ENCODE results near the gene CUX1.

Gene CUX1

DNA sequence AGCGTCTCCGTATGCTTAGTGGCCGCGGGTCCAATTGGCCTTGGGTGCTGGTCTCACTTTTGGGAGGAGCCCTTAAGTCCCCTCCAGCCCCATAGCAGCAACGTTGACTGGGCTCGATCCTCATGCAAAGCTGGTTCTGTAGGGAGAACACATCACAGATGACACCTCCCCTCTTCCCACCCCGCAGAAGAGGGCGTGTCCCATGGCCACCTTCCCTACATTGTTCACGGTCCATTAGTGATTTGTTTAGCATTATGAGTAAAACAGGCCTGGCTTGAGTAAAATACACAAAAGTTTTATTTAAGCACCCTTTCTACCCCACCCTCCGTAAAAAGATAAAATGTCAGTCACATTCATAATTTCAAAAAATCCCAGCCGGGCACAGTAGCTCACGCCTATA, 380.2 kb downstream of the CUX1 start:
- no peak for DNase-seq

DNA sequence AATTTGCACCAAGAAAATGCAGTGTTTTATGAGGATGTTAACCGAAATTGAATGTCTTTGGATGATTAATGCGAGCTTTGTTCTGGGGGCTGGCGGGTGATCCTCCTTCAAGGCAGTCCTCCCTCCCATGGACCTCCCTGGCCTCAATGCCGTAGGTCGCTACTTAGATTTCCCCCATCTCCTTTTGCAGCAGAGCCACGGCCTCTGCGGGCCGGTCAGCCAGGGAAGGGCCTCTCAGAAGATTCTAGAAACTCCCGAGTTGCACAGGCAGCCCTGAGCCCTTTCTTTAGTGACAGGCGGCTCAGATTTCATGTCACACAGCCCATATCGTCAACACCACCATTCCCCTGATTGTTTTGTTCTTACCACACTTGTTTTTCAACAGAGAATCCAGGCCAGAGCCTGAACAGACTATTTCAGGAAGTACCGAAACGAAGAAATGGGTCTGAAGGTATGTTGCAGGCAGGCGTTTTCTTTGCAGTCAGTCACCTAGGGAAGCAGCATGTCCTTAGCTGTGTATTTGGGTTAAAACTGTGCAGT, 381.1 kb downstream of the CUX1 start:
- no peak for DNase-seq

DNA sequence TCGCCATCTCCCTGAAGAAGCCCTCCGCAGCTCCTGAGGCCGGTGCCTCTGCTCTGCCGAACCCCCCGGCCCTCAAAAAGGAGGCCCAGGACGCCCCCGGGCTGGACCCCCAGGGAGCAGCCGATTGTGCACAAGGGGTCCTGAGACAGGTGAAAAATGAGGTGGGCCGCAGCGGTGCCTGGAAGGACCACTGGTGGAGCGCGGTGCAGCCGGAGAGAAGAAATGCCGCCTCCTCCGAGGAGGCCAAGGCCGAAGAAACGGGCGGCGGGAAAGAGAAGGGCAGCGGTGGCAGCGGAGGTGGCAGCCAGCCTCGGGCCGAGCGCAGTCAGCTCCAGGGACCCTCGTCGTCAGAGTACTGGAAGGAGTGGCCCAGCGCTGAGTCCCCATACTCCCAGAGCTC, 384.1 kb downstream of the CUX1 start:
- DNase-seq, result no peak

DNA sequence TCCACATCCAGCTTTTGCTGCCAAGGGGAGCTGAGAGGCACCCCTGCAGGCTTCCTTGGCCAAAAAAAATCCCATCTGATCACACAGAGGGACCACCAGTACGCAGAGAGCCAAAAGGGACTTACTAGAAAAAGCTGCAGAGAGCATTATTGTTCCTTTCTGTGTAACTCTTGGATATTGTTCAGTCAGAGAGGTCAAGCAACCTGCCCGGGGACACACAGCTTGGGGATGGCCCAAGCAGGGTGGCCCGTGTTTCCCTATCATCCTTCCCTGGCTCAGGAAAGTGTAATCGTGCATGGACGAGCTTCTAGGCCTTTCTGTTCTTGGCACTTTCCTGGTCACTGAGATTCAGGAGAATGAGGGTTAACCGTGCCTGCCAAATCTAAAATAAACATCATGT, 385.1 kb downstream of the CUX1 start:
- DNase-seq, result no peak

DNA sequence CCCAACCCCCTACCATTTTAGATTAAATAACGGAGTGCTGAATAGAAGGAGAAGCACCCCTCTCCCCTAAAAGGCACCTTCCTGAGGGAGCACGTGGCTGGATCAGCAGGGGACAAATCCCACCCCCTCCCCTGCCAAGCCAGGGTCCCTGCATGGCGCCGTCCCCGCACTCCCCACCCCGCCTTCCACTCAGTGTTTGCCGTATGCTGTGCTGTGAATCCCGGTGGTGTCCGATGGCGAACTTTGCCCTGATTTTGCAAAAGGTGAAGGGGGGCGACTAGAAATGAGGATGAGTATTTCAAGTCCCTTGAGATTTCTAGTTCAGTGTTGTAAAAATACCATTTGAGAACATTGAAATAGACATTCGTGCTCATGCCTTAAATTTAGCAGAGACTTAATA, 385.8 kb downstream of the CUX1 start:
- no peak for DNase-seq

DNA sequence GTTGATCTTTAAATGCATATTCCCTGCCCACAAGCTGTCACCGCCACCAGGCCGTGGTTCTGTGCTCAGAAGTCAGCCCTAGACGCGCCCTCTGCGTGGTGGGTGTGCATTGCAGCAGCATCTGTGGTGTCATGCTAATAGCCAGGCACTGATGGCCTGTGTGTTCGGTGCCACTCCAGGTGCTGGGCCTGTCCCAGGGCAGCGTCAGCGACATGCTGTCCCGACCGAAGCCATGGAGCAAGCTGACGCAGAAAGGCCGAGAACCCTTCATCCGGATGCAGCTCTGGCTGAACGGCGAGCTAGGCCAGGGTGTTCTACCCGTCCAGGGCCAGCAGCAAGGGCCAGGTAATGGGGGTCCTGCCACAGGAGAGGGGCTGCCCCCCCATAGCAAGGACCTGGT, 386.8 kb downstream of the CUX1 start:
- no peak for DNase-seq

DNA sequence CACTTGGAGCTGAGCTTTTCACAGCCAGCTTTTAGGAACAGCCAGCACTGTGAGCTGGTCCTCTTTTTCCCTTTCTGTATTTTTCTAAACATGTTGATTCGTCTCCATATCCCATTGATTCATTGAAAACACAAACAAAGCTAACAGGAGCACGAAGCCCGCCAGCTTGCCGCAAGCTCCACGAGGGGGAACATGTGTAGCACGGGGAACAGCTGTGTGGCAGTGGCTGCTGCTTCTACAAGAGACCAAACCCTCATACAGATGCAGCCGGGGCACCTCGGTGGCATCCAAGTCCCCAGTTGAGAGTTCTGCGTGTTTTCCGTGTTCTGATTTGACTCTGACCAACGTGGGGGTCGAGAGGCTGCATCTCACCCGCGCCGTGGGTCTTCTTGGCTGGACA, 388.5 kb downstream of the CUX1 start:
- no peak for DNase-seq

DNA sequence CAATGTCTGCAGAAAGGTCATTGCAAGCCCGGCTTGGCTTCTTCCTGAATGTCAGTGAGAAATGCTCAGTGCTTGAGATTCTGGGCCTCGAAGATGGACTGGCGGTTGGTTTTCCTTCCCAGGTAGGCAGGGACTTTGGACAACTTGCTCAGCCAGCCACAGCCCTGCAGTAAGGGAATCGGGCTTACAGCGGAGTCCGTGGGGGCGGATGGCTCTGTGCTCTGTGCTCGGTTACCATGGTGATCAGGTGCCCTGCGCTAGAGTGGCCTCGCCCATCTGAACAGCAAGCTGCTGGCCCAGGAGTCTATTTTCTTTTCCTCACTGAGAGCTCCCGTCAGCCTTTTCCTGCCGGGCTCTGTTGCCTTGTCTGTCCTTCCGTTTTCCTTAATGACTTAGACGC, 391.4 kb downstream of the CUX1 start:
- no peak for DNase-seq

DNA sequence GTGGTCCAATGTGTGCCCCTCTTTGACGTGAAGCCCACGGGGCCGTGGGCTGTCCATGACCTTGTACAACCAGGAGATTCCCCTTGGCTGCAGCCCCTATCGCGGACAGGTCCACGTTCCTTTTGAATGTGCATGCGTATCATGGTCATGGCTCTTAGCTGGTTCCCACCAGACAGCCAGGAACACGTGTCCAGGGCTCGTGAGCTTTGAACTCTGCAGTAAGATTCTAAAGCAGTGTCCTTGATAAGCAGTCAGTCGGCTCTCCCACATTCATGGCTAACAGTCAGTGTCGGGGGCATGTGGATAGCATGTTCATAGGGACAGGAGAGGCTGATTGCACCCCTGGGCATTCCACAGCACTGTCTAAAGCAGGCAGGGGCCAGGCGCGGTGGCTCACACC, 393.4 kb downstream of the CUX1 start:
- no peak for DNase-seq

DNA sequence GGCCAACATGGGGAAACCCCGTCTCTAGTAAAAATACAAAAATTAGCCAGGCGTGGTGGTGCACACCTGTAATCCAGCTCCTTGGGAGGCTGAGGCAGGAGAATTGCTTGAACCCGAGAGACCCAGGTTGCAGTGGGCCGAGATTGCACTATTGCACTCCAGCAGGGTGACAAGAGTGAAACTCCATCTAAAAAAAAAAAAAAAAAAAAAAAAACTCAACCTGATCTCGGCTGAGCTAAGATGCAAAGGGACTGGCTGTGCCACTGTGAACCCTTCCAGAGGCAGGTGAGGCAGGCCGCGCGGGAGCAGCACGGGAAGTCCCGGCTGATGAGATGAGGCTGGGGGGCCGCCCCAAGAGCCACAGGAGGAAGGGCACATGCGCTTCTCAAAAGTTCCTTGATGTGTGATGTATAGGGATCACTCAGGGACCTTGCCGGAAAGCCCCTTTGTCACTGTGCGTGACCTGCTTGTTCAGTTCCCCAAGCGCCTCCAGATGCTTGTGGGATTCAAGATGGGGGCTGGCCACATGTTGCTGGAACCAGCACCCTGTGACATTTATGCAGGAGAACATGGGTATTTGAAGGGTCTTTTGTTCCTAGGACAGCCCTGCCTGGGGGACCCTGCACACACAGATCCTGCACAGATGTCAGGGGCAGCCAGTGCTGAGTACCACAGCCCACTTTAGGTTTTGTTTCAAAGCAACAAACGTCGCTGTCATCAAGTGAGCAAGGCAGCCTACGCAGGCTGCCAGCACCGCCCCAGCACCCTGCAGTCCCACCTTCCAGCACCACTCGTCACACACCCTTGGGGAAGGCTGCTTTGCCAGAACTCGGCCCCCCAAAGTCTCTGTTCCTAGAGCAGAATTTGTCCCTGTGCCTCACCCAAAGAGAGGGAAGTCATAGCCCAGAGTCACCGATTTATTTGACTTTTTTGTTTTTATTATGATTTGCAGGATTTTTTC, 394.4 kb downstream of the CUX1 start:
- DNase-seq, result no peak

DNA sequence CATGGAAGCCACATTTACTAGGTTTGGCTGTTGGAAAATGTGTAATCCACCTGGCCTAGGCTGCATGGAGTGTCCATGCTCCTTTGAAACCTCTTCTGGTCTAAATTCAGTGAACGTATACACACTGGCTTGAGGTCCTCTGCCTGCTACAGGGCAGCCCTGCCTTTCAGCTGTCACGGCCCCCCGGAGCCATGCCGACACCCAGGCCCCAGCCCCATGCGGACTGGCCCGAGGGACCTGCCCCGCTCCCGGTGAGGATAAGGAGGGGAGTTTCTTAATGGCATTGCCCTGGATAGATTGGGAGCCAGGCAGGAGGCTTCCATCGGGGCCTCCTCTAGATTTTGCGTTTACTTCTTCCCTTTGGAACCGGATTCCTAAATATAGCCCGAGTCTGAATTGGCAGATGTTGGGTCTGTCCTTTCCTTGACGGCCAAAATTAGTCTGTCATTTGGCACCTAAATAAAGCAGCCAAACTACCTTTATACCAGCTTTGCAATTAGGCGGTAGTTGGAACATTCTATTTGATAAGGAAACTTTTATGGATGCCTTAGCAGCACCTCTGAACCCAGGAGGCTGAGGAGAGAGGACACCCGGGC, 397.1 kb downstream of the CUX1 start:
- DNase-seq, result no peak

DNA sequence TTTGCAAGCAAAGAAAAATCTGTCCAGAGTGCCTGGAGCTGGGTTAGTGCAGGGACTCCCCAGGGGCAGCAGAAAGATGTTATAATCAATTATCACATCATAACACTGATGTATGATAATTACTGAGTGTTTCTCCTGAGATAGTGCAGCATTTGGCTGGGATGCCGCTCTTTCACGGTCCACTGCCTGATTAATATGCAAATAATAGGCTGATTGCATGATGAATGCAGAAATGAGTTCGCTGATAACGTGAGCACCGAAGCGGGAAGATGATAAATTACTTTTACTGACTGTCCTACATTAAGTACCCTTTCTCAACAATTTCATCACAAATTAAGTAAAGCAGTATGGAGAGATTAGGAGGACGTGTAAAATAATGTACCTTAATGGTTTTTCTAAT, 397.8 kb downstream of the CUX1 start:
- no peak for DNase-seq

DNA sequence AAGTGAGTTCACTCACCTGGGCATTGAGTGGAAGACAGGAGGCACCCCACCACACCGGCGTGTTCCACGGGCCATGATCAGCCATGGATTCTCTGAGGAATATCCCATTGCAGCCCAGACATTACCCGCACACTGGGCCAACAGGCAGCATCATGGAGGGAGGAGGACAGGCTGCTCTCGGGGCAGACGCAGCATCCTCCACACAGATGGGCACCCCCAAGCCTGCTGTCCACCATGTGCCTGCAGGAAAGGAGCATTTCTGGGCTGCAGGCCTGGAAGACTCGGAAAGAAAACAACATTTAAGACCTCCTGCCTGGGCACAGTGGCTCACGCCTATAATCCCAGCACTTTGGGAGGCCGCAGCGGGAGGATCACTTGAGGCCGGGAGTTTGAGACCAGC, 398.3 kb downstream of the CUX1 start:
- DNase-seq, result no peak

DNA sequence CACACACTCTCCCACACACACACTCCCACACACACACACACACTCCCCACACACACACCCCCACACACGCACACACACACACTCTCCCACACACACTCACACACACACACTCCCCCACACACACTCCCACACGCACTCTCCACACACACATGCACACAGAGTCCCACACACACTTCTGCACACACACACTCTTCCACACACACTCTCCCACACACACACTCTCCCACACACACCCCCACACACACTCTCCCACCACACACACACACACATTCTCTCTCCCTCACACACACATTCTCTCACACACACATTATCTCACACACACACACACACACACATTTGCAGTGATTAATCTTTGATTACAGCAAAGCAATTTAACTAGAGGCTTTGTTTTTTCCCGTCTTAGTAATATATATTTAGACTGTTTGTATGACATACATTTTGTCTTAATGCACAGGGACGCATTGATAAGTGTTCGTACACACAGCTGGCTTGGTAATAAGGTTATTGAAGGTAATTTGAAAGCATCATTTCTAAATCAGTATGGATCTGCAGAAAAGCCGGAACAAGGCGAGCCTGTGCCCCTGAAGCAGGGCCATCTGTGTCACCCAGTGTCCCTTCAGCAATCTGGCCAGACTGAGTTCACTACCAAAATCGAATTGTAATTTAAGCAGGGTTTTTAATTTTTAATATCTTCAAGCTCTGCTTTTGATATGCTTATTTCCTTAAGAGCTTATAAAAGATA, 399.3 kb downstream of the CUX1 start:
- DNase-seq, result no peak

DNA sequence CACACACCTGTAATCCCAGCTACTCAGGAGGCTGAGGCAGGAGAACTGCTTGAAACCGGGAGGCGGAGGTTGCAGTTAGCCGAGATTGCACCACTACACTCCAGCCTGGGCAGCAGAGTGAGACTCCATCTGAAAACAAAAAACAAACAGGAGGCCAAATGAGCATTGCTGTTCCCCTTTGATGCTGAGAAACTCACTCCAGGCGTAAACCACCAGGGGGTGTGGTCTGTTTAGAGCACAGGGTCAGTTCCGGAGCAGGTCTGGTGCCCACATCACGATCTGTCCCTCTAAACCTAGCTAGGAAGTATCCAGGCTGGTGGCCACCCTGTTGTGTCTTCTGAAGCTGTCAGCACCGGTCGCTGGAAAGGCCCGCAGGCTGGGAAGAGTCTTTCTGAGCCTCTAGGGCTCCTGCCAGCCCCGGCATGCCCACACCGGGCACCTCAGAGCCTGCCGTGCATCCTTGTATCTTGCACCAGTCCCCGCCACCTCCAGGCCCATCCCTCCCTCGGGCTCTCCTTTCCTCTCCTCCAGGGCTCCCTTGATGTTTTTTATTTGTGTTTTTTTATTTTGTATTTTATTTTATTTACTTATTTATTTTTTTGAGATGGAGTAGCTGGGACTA, 402.9 kb downstream of the CUX1 start:
- no peak for DNase-seq

DNA sequence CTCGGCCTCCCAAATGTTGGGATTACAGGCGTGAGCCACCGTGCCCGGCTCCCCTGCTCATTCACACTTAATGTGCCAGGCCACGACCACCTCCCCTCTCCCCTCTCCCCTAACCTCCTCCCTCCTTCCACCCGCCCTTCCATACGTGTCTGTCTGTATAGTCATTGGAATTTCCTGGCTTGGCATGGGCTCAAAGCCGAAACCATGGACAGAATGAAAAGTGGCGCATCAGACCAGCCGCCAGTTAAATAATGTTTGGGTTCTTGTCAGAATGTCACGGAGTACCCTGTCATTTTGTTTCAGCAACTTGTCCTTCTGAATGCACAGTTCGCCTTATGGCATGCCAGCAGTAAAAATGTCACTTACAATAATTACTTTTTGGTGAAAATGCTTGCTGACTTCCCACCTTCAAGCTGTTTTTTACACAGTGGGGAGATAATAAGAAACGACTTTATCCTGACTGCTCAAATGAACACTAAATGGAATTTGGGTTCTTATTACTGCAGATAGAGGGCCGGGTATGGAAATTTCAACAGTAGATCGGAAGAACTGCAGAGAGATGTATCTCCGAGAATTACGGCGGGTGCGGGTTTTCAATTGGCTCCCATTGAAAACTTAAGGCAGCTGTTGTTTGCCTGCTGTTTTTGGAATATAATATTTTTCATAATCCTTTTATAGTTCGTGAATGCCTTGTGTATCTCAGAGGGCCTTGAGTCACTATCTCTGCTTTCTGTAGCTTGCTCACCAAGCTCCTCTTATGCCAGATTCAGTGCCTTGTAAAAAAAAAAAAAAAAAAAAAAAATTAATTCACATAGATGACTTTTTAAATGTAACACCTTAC, 403.8 kb downstream of the CUX1 start:
- DNase-seq, result no peak

DNA sequence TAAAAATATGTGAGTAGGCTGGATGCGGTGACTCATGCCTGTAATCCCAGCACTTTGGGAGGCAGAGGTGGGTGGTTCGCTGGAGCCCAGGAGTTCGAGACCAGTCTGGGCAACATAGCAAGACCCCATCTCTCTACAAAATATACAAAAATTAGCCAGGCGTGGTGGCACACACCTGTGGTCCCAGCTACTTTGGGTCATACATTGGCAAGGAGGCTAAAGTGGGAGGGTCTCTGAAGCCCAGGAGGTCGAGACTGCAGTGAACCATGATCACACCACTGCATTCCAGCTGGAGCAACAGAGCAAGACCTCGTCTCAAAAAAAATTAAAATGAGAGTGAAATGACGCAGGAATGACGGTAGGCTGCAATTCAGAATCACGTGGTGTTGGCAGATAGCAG, 404.5 kb downstream of the CUX1 start:
- DNase-seq, result no peak

DNA sequence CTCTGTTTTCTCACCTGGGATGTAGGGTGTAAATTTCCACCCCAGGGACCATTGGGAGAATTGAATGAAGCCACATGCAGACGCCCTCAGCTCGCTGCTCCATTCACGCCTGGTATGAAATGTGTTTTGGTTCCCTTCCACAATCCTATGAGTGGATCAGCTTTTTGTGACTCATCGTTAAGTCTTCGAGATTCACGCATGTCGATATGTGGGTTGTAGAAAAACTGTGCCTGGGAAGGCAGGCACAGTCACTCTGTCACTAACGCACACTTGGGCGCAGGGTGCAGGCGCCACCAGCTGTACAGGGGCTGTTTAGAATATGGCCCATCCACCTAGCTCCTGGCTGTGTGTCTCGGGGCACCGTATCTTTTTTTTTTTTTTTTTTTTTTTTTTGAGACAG, 405.0 kb downstream of the CUX1 start:
- DNase-seq, result no peak

DNA sequence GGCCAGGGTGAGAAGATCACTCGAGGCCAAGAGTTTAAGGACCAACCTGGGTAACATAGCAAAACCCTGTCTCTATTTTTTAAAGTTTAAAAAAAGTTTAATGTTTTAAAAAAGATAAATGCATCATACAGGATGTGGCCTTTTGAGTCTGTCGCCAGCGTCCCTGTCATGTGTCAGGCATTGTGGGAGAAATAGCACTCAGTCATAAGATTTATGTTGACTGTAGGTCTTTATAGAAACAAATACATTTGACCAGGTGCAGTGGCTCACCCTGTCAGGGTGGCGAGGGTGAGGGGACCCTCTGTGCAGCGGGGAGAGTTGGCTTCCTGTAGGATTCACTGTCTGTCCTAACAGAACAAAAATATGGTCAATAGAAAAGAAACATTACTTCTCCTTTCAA, 405.8 kb downstream of the CUX1 start:
- DNase-seq, result no peak

DNA sequence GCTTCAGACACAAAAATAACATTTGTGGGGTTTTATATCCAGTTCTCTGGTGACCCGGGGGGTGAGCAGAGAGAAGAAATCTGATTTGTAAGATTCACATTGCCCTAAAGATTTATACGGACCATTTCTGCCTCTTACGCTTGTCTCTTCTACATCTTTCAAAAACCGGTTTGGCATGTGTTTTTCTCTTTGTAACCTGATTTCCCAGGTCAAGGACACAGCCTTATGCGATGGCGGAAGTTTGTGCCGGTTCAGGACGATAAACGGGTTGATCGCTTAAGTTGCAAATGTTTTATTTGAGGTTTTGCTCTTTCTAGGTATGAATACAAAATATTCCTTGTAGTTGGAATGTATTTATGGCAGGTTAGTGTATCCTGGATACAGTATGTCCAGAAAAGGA, 407.6 kb downstream of the CUX1 start:
- DNase-seq, result no peak

DNA sequence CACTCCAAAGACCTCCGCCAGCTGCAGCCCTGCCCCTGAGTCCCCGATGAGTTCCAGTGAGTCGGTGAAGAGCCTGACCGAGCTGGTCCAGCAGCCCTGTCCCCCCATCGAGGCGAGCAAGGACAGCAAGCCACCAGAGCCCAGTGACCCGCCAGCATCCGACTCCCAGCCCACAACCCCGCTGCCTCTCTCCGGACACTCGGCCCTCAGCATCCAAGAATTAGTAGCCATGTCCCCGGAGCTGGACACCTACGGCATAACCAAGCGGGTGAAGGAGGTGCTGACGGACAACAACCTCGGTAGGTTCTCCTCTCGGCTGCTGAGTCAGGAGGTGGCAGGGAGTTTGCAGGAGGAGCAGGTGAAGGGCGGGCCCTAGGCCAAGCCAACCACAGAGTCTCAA, 409.9 kb downstream of the CUX1 start:
- DNase-seq, result no peak

DNA sequence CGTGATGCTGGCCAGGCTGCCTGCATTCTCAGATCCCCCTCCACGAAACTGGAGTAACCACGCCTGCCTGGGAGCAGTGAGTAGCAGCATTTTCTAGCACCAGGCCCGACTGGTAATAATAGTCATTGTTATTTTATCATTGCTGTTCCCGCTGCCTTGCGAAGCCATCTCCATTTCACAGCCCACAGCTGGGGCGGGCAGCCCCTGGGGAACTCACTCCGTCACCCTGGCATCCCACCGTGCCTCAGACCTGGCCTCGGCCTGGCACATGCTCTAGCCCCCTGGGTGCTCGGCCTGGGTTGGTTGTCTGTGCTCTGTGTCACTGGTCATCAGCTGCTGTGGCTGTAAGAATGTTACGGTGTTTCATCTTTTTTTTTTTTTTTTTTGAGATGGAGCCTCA, 411.5 kb downstream of the CUX1 start:
- no peak for DNase-seq
